ENCODE measurements around the gene ACP4. TPM values are rescaled to one million over a fixed set of nuclear protein-coding genes. Genes with fewer than 3 reads are reported as not detected.
"Not testable (repeated sequence)": the region's sequence is repeated elsewhere in the genome, so short reads cannot be mapped to it uniquely, and the experiment has no call there.

Gene ACP4
- total RNA-seq, 2 experiments from 2014 or later: not detected

GRCh38 chr19:50766746-50767145 is 23.5 kb upstream of the ACP4 start:
- H3K27ac Mint-ChIP-seq; ATAC-seq; DNase-seq; H3K9me3 Mint-ChIP-seq (ENCODE audit: low read depth); H3K27me3 Mint-ChIP-seq; H3K4me1 Mint-ChIP-seq; H3K4me3 Mint-ChIP-seq; H3K36me3 Mint-ChIP-seq; CTCF ChIA-PET: not testable (repeated sequence)

- ATAC-seq; H3K27me3 Mint-ChIP-seq; DNase-seq; H3K36me3 Mint-ChIP-seq; H3K9me3 Mint-ChIP-seq (ENCODE audit: low read depth); CTCF ChIA-PET; H3K27ac Mint-ChIP-seq; H3K4me3 Mint-ChIP-seq; H3K4me1 Mint-ChIP-seq: not testable (repeated sequence)
These were observed 23.0 kb upstream of the ACP4 start for GRCh38 chr19:50767263-50767662.

DNA sequence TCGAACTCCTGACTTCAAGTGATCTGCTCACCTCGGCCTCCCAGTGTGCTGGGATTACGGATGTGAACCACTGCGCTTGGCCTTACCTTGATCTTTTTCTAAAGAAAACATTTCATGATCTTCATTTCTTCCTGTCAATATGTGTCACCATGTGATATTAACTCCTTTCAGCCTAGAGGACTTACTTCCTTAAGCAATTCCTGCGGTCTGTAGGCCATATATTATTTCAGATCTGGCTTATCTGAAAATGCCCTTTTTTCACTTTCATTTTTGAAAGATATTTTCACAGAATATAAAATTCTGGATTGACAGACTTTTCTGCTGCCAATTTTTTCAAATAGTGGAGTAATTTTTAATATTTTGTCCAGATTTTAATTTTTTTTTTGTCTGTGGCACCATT is 21.9 kb upstream of the ACP4 start:
- no peak for ATAC-seq
- no peak overlapping the region for H3K27ac Mint-ChIP-seq
- H3K27me3 Mint-ChIP-seq: peaks cover 5% of the 10 kb centered on the region
- no peak for DNase-seq
- H3K4me3 Mint-ChIP-seq: no peak overlapping the region
- H3K9me3 Mint-ChIP-seq (ENCODE audit: low read depth): no peaks in the 10 kb centered on the region
- no peaks in the 10 kb centered on the region for H3K4me1 Mint-ChIP-seq
- CTCF ChIA-PET: interaction anchor here (0.7 kb wide), 1 partner anchor 184 kb away, joined by 3 read pairs; no protein-coding TSS in a partner anchor
- no peaks in the 10 kb centered on the region for H3K36me3 Mint-ChIP-seq

- H3K9me3 Mint-ChIP-seq (ENCODE audit: low read depth); H3K36me3 Mint-ChIP-seq; H3K4me3 Mint-ChIP-seq; H3K27ac Mint-ChIP-seq; ATAC-seq; H3K27me3 Mint-ChIP-seq; DNase-seq; H3K4me1 Mint-ChIP-seq; CTCF ChIA-PET: not testable (repeated sequence)
These were observed 20.1 kb upstream of the ACP4 start, which contains the start of gene GPR32 for GRCh38 chr19:50770164-50770563. GPR32 (plus strand) TSS chr19:50770464; CDS start chr19:50770601, 137 bp downstream.

DNA sequence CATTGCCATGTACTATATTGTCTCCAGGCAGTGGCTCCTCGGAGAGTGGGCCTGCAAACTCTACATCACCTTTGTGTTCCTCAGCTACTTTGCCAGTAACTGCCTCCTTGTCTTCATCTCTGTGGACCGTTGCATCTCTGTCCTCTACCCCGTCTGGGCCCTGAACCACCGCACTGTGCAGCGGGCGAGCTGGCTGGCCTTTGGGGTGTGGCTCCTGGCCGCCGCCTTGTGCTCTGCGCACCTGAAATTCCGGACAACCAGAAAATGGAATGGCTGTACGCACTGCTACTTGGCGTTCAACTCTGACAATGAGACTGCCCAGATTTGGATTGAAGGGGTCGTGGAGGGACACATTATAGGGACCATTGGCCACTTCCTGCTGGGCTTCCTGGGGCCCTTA is 19.3 kb upstream of the ACP4 start:
- Mint-ChIP-seq H3K27ac (no peak overlapping the region), H3K4me1 (no peaks in the 10 kb centered on the region), H3K4me3 (no peak overlapping the region), H3K9me3 (ENCODE audit: low read depth) (no peaks in the 10 kb centered on the region), H3K27me3 (peaks cover 7% of the 10 kb centered on the region), H3K36me3 (no peaks in the 10 kb centered on the region)
- CTCF ChIA-PET: no interaction called here
- DNase-seq (no peak), ATAC-seq (no peak)

DNA sequence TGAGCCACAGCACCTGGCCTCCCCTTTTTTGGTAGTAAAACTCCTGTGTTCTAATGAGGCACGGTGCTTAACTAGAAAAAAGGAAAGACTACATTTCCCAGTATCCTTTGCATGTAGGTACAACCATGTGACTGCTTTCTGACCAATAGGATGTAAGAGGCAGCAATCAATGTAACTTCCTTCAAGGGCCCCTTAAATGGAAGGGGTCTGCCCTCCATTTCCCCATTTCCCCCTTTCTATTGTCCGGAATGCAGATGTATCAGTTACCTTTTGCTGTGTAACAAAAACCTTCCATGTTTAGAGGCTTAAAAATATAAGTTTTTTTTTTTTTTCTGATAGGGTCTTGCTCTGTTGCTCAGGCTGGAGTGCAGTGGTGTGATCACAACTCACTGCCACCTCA is 17.7 kb upstream of the ACP4 start:
- Mint-ChIP-seq H3K4me3 (no peak overlapping the region), H3K36me3 (no peaks in the 10 kb centered on the region), H3K9me3 (ENCODE audit: low read depth) (no peaks in the 10 kb centered on the region), H3K27me3 (peaks cover 8% of the 10 kb centered on the region), H3K27ac (no peak overlapping the region), H3K4me1 (no peaks in the 10 kb centered on the region)
- DNase-seq: no peak
- no peak for ATAC-seq
- CTCF ChIA-PET: no interaction called here

DNA sequence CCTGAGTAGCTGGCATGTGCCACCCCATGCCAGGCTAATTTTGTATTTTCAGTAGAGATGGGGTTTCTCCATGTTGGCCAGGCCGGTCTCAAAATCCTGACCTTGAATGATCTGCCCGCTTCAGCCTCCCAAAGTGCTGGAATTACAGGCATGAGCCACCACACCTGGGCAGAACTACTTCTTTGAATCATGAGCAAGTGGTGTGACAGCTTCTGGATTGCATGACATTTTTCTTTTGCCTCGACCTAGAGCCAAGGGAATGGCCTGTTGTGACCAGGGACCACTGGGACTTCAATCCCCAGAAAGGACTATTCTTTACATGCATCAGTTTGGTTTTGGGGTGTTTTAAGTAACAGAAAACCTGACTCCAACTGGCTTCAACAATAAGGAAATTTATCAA is 17.3 kb upstream of the ACP4 start:
- H3K27ac Mint-ChIP-seq, CTCF ChIA-PET: not testable (repeated sequence)

GRCh38 chr19:50773454-50773853 is 16.8 kb upstream of the ACP4 start:
- not testable (repeated sequence) for H3K4me3 Mint-ChIP-seq; H3K27ac Mint-ChIP-seq; H3K36me3 Mint-ChIP-seq; DNase-seq; H3K4me1 Mint-ChIP-seq; H3K9me3 Mint-ChIP-seq (ENCODE audit: low read depth); ATAC-seq
- peaks cover 16% of the 10 kb centered on the region for H3K27me3 Mint-ChIP-seq
- CTCF ChIA-PET: interaction anchor here (0.7 kb wide), 1 partner anchor 49 kb away, joined by 3 read pairs; no protein-coding TSS in a partner anchor

More for the DNA sequence above, 17.3 kb upstream of the ACP4 start:
- not testable (repeated sequence) for DNase-seq; H3K9me3 Mint-ChIP-seq (ENCODE audit: low read depth); H3K4me3 Mint-ChIP-seq; H3K36me3 Mint-ChIP-seq; ATAC-seq; H3K4me1 Mint-ChIP-seq
- peaks cover 12% of the 10 kb centered on the region for H3K27me3 Mint-ChIP-seq

GRCh38 chr19:50776131-50776530 is 14.1 kb upstream of the ACP4 start:
- peaks cover 42% of the 10 kb centered on the region for H3K27me3 Mint-ChIP-seq
- no peaks in the 10 kb centered on the region for H3K9me3 Mint-ChIP-seq (ENCODE audit: low read depth)
- no peak overlapping the region for H3K4me3 Mint-ChIP-seq
- H3K4me1 Mint-ChIP-seq: no peaks in the 10 kb centered on the region
- no peak for DNase-seq
- no peaks in the 10 kb centered on the region for H3K36me3 Mint-ChIP-seq
- H3K27ac Mint-ChIP-seq: no peak overlapping the region
- CTCF ChIA-PET: no interaction called here
- no peak for ATAC-seq

DNA sequence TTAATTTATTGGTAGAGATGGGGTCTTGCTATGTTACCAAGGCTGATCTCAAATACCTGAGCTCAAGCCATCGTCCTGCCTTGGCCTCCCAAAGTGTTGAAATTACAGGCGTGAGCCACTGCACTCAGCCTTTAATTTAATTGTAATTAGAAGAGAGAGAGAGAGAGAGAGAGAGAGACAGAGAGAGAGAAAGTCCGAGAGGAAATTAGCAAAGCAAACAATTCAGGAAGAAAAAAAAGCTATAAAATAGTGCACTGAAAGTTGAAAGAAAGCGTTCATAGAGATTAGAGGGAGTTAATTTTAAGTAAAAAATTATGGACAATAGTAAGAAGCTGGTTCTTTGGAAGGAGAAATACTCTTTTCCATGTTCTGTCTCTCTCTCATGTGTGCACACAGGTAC is 13.0 kb upstream of the ACP4 start:
- H3K4me1 Mint-ChIP-seq: no peaks in the 10 kb centered on the region
- ATAC-seq: no peak
- H3K27me3 Mint-ChIP-seq: peaks cover 42% of the 10 kb centered on the region
- H3K9me3 Mint-ChIP-seq (ENCODE audit: low read depth): no peaks in the 10 kb centered on the region
- H3K36me3 Mint-ChIP-seq: no peaks in the 10 kb centered on the region
- DNase-seq: no peak
- H3K27ac Mint-ChIP-seq: no peak overlapping the region
- CTCF ChIA-PET: interaction anchor here (0.7 to 1.3 kb wide), 2 partner anchors 145 to 755 kb away, joined by 3 to 4 read pairs; no protein-coding TSS in a partner anchor
- no peak overlapping the region for H3K4me3 Mint-ChIP-seq

DNA sequence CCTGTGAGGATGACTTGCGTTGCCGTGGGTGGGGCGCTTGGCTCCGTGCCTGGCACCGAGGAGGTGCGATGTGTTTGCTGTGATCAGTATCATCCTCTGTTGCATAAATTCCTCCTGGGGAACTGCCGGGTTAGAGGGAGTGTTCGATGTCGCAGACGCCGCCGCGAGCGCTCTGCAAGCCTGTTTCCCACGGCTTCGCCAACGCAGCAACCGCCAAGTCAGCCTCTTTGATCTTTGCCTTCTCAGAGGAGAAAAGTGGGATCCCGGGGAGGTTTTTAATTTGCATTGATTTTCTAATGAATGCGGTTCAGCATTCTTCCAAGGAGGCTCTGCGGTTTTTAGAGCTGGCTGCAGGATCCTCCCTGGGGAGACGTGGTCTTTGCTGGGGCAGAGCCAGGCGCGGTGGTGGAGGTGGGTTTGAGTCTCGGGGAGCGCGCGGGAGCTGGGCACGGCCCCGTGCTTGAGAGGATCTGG is 12.3 kb upstream of the ACP4 start:
- Mint-ChIP-seq H3K27ac (no peak overlapping the region), H3K27me3 (peaks cover 46% of the 10 kb centered on the region), H3K36me3 (no peaks in the 10 kb centered on the region), H3K4me1 (no peaks in the 10 kb centered on the region), H3K4me3 (no peak overlapping the region), H3K9me3 (ENCODE audit: low read depth) (no peaks in the 10 kb centered on the region)
- ATAC-seq (no peak), DNase-seq (no peak)
- CTCF ChIA-PET: interaction anchor here (0.7 to 1.3 kb wide), 3 partner anchors 144 to 756 kb away, joined by 3 to 4 read pairs (median 3); no protein-coding TSS in a partner anchor

- DNase-seq: no peak
- H3K4me3 Mint-ChIP-seq: no peak overlapping the region
- no peaks in the 10 kb centered on the region for H3K36me3 Mint-ChIP-seq
- no peaks in the 10 kb centered on the region for H3K9me3 Mint-ChIP-seq (ENCODE audit: low read depth)
- H3K27ac Mint-ChIP-seq: no peak overlapping the region
- peaks cover 53% of the 10 kb centered on the region for H3K27me3 Mint-ChIP-seq
- H3K4me1 Mint-ChIP-seq: peaks cover 5% of the 10 kb centered on the region
- CTCF ChIA-PET: interaction anchor here (0.7 to 1.4 kb wide), 6 partner anchors 45 to 864 kb away, joined by 3 to 7 read pairs (median 4); no protein-coding TSS in a partner anchor
- ATAC-seq: no peak
These were observed 11.2 kb upstream of the ACP4 start for GRCh38 chr19:50778906-50779430.

DNA sequence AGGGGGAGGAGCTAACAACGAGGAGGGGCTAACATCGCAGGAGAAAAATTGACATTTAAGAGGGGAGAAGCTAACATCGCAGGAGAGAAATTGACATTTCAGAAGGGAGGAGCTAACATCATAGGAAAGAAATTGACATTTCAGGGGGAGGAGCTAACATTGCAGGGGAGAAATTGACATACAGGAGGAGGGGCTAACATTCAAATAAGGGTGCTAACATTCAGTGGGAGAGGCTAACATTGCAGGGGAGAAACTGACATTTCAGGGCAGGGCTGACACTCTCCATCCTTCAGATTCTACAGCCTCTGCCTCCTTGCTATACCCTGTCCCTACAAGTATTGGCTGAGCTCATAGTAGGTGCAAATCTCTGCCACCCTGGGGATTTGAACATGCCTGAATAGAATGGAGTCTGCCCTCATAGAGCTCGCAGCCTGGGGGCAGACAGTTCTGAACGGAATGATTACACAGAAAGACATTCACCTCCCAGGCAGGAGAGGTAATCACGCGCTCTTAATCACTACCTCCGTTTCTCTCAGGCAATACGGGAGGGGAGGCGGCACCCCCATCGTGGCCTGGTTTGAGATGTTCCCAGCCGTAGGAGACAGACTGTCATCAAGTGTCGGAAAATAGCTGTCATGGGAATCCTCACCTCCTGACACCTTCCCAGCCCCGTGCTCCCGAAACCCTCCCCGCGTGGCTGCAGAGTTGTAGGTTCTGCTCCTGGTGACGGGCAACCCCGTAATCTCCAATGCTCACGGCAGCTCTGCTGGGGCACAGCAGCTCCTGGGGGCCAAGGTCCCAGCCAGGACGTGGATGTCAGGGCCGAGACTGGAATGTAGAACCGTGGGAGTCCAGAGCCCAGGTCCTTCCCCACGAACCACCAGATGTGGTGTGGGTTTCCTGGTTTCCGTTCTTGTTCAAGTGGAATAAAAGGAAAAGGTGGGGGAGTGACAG is 10.4 kb upstream of the ACP4 start:
- H3K27ac Mint-ChIP-seq: no peak overlapping the region
- H3K4me1 Mint-ChIP-seq: peaks cover 5% of the 10 kb centered on the region
- DNase-seq: no peak
- H3K36me3 Mint-ChIP-seq: no peaks in the 10 kb centered on the region
- peaks cover 53% of the 10 kb centered on the region for H3K27me3 Mint-ChIP-seq
- no peak for ATAC-seq
- H3K4me3 Mint-ChIP-seq: no peak overlapping the region
- no peaks in the 10 kb centered on the region for H3K9me3 Mint-ChIP-seq (ENCODE audit: low read depth)
- CTCF ChIA-PET: interaction anchor here (1.0 to 1.4 kb wide), 6 partner anchors 46 to 423 kb away, joined by 3 to 7 read pairs (median 4); no protein-coding TSS in a partner anchor
